ENCODE measurements around the gene SPTLC2. TPM values are rescaled to one million over a fixed set of nuclear protein-coding genes. Genes with fewer than 3 reads are reported as not detected.

SPTLC2 gene
- total and polyA plus RNA-seq, 2 of the 8 experiments (the other 6 are each of a cell fraction or from before 2014, with no cell fraction given), result 8.9 to 35.1 TPM

DNA sequence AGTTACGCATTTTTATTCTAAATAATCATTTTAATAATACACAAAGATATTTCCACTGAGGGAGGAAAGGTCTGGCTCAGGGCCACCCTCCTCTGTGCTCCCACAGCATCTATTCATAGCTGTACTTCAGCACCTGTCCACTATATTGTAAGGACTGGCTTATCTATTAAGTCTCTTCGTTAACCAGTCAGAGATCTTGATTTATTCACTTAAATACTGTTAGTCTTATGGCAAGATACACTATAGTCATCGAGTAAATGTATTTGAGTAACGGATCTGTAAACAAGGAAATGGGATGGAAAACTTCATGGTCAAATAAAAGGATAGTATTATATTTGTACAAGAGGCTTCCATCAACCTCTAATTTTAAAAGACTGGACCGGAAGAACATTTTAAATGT lies 54.6 kb downstream of the SPTLC2 start:
- Histone ChIP-seq H2BK120ac (replicated peaks; ENCODE audit: low read depth, low read length) (no peak overlapping the region), H3K27me3 (replicated peaks in 1 of 4; ENCODE audit: control insufficient read depth in 3 of 4, extremely low read depth in 1 of 4, insufficient read depth in 3 of 4, low read length in 3 of 4) (no peaks in the 10 kb centered on the region), H3K18ac (ENCODE audit: extremely low read depth, low read length) (no peak overlapping the region), H3K4me2 (ENCODE audit: insufficient read depth in 1 of 2, low read depth in 2 of 2, low read length in 2 of 2) (no peak overlapping the region), H3K4ac (replicated peaks; ENCODE audit: insufficient read length, low read depth, low read length) (no peak overlapping the region), H3K79me1 (ENCODE audit: low read depth, low read length) (no peaks in the 10 kb centered on the region), H4K20me1 (replicated peaks in 1 of 2; ENCODE audit: control insufficient read depth in 1 of 2, insufficient read depth in 2 of 2, low read length in 2 of 2) (peaks cover 0 to 2% of the 10 kb centered on the region in 2 experiments), H3K14ac (ENCODE audit: insufficient read length) (no peak overlapping the region), H2AK5ac (ENCODE audit: low read depth, low read length) (no peak overlapping the region), H4K8ac (ENCODE audit: extremely low read depth, insufficient read depth, low read length) (no peak overlapping the region), H4K5ac (ENCODE audit: insufficient read length, low read depth, low read length) (no peak overlapping the region), H2BK5ac (ENCODE audit: low read depth, low read length) (no peak overlapping the region), H2AFZ (ENCODE audit: low read length) (no peak overlapping the region), H2BK12ac (ENCODE audit: low read depth, low read length) (no peak overlapping the region), H3K79me2 (ENCODE audit: control insufficient read depth in 1 of 2, insufficient read depth in 2 of 2, low read length in 2 of 2) (no peaks in the 10 kb centered on the region; a peak in 1 of 4 replicates), H3K4me3 (ENCODE audit: extremely low read depth in 1 of 4, insufficient read depth in 2 of 4, low read depth in 3 of 4, low read length in 4 of 4) (no peak overlapping the region), H3K23ac (ENCODE audit: insufficient read length) (no peak overlapping the region), H3K27ac (ENCODE audit: low read depth, low read length) (no peak overlapping the region), H2BK15ac (ENCODE audit: low read length) (no peak overlapping the region), H3K4me1 (replicated peaks in 1 of 4; ENCODE audit: control insufficient read depth in 3 of 4, insufficient read depth in 4 of 4, low read length in 3 of 4) (no peaks in the 10 kb centered on the region), H3K56ac (replicated peaks; ENCODE audit: insufficient read length, low read depth, low read length) (no peak overlapping the region), H3K9ac (replicated peaks in 1 of 4; ENCODE audit: extremely low read depth in 1 of 4, low read depth in 3 of 4, low read length in 3 of 4) (no peak overlapping the region), H3K23me2 (ENCODE audit: low read depth, low read length) (no peaks in the 10 kb centered on the region), H3K9me3 (ENCODE audit: insufficient read depth in 2 of 2, low read depth in 1 of 2, low read length in 1 of 2) (no peaks in the 10 kb centered on the region), H3K36me3 (ENCODE audit: control insufficient read depth in 2 of 4, insufficient read depth in 4 of 4, low read length in 3 of 4) (peaks cover 0 to 8% (median 0%) of the 10 kb centered on the region in 4 experiments; a peak in 1 of 8 replicates), H2BK20ac (ENCODE audit: low read length) (no peak overlapping the region), H4K91ac (replicated peaks; ENCODE audit: insufficient read length, low read length) (no peak overlapping the region)
- DNase-seq (ENCODE audit: low read depth in 1 of 2, low spot score in 2 of 2), result no peak
- POLR2A ChIA-PET (ENCODE audit: partially characterized antibody), result no interaction called here
- CTCF ChIA-PET (ENCODE audit: partially characterized antibody), result no interaction called here
- 75% methylated on average over 5 of the region's 5 CpGs; no CpG with 5 or more reads in 1 of the 2 experiments for WGBS, 2 experiments (ENCODE audit: extremely low coverage in 1 of 2, insufficient coverage in 1 of 2, insufficient read length in 1 of 2, insufficient replicate concordance in 2 of 2, low coverage in 1 of 2, low lambda C conversion rate in 2 of 2, missing lambda C conversion rate in 1 of 2)
- no peak for FAIRE-seq
- TF ChIP-seq ATF3 (IDR thresholded peaks at IDR 0.05; ENCODE audit: insufficient read depth, low read depth, low read length), result no peak
